GM18867 (cell line): Measurements from ENCODE around the gene MBD3.
"Not testable (repeated sequence)": the region's sequence is repeated elsewhere in the genome, so short reads cannot be mapped to it uniquely, and the experiment has no call there.

ENCODE experiments used
- ATAC-seq: cut with Tn5 transposase; IDR thresholded peaks from one replicate; pipeline ENCODE4 v1.9.1; 2021; ENCODE audit warnings: mild to moderate bottlenecking, moderate library complexity; ENCODE audit not compliant: unreplicated experiment

The MBD3 gene

GRCh38 chr19:1592755-1593500 is at the start of gene MBD3:
MBD3 (minus strand) TSS chr19:1592865; CDS start chr19:1592631, 234 bp downstream.
- peak; percentile 67 for ATAC-seq

GRCh38 chr19:1640893-1641448 is 48.3 kb upstream of the MBD3 start:
- ATAC-seq = not testable (repeated sequence)

GRCh38 chr19:1636325-1637236 is 43.9 kb upstream of the MBD3 start:
- no peak for ATAC-seq

GRCh38 chr19:1634938-1635243 is 42.2 kb upstream of the MBD3 start:
- no peak for ATAC-seq

- no peak for ATAC-seq
Observed at GRCh38 chr19:1634242-1634937, 41.7 kb upstream of the MBD3 start.

GRCh38 chr19:1633269-1633826 is 40.7 kb upstream of the MBD3 start:
- no peak for ATAC-seq

GRCh38 chr19:1632462-1633268 is 40.0 kb upstream of the MBD3 start:
- ATAC-seq = no peak

GRCh38 chr19:1631557-1632100 is 39.0 kb upstream of the MBD3 start:
- no peak for ATAC-seq

GRCh38 chr19:1630811-1631210 is 38.1 kb upstream of the MBD3 start:
- ATAC-seq = no peak

GRCh38 chr19:1630012-1630411 is 37.3 kb upstream of the MBD3 start:
- no peak for ATAC-seq

GRCh38 chr19:1629256-1629808 is 36.7 kb upstream of the MBD3 start:
- no peak for ATAC-seq

GRCh38 chr19:1627194-1627593 is 34.5 kb upstream of the MBD3 start:
- no peak for ATAC-seq

- ATAC-seq = no peak
Observed at GRCh38 chr19:1626417-1627010, 33.8 kb upstream of the MBD3 start.

- ATAC-seq = no peak
Observed at GRCh38 chr19:1624458-1624857, 31.8 kb upstream of the MBD3 start.

- no peak for ATAC-seq
Observed at GRCh38 chr19:1622541-1622940, 29.9 kb upstream of the MBD3 start.

GRCh38 chr19:1622007-1622406 is 29.3 kb upstream of the MBD3 start:
- ATAC-seq = no peak

- ATAC-seq = no peak
Observed at GRCh38 chr19:1621574-1621973, 28.9 kb upstream of the MBD3 start.

GRCh38 chr19:1621021-1621420 is 28.4 kb upstream of the MBD3 start:
- ATAC-seq = no peak

- no peak for ATAC-seq
Observed at GRCh38 chr19:1620502-1620901, 27.8 kb upstream of the MBD3 start.
